Measurements from ENCODE around the gene RRAS2.

- TF ChIP-seq, protein P1, sequence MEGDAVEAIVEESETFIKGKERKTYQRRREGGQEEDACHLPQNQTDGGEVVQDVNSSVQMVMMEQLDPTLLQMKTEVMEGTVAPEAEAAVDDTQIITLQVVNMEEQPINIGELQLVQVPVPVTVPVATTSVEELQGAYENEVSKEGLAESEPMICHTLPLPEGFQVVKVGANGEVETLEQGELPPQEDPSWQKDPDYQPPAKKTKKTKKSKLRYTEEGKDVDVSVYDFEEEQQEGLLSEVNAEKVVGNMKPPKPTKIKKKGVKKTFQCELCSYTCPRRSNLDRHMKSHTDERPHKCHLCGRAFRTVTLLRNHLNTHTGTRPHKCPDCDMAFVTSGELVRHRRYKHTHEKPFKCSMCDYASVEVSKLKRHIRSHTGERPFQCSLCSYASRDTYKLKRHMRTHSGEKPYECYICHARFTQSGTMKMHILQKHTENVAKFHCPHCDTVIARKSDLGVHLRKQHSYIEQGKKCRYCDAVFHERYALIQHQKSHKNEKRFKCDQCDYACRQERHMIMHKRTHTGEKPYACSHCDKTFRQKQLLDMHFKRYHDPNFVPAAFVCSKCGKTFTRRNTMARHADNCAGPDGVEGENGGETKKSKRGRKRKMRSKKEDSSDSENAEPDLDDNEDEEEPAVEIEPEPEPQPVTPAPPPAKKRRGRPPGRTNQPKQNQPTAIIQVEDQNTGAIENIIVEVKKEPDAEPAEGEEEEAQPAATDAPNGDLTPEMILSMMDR (conservative IDR thresholded peaks at IDR 0.05 in 1 of 2, IDR thresholded peaks at IDR 0.05 in 1 of 2; ENCODE audit: extremely low read depth in 1 of 2, insufficient read depth in 1 of 2, low read depth in 1 of 2, low read length in 2 of 2) = no peak
- no peak for TF ChIP-seq EZH2 (IDR thresholded peaks at IDR 0.05; ENCODE audit: borderline replicate concordance, low read length)
These were observed 13.3 kb downstream of the RRAS2 start for GRCh38 chr11:14345668-14346067.
